Right renal cortex interstitium (tissue), 3 donors: ENCODE measurements around the gene MNT. TPM values are rescaled to one million over a fixed set of nuclear protein-coding genes. Genes with fewer than 3 reads are reported as not detected.
"Not testable (repeated sequence)": the region's sequence is repeated elsewhere in the genome, so short reads cannot be mapped to it uniquely, and the experiment has no call there.

Source experiments
- DNase-seq, 3 donors: peaks; one replicate each; pipeline ENCODE4 v3.0.0-alpha.2; 2013; ENCODE audit warnings: low read depth in 3 of 3, low spot score in 2 of 3
- polyA plus RNA-seq, 3 donors: library from polyadenylated mRNA; unstranded; fragments of 120-200 nt; gene quantifications; one replicate each; pipeline ENCODE4 v1.2.1, GENCODE V29; 2013; ENCODE audit not compliant: insufficient read length in 3 of 3

Gene MNT, protein sequence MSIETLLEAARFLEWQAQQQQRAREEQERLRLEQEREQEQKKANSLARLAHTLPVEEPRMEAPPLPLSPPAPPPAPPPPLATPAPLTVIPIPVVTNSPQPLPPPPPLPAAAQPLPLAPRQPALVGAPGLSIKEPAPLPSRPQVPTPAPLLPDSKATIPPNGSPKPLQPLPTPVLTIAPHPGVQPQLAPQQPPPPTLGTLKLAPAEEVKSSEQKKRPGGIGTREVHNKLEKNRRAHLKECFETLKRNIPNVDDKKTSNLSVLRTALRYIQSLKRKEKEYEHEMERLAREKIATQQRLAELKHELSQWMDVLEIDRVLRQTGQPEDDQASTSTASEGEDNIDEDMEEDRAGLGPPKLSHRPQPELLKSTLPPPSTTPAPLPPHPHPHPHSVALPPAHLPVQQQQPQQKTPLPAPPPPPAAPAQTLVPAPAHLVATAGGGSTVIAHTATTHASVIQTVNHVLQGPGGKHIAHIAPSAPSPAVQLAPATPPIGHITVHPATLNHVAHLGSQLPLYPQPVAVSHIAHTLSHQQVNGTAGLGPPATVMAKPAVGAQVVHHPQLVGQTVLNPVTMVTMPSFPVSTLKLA
- polyA plus RNA-seq, result 10 to 100 TPM; 10.5 to 12.1 (median 10.6) TPM

DNA sequence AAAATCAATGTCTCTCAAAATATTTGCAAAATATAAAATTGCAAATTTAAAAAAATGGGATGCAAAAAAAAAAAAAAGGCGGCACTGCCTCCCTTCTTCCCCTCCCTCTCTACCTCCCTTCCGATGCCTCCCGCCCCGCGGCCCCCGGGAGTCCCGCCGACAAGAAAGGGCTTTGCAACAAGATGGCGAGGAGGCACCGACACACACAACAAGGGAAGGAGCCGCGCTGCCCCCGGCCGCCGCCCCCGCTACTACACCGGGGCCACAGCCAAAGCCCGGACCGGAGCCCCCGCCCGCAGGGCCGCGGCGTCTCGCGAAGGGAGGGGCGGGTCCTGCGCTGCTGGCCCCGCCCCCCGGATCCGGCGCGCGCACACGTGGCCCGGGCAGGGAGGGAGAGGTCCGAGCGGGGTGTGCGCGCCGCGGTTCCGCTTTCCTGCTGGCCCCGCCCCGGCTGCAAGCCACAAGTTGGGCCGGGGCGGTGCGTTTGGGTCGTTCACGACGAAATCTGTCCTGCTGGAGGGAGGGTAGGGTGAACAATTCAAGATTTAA lies at the start of gene MNT:
Gene MNT (minus strand): TSS at position 184 of the 549 bp plus-strand sequence. CDS start 348 bp downstream, outside the sequence.
- DNase-seq, result peak in 2 of 3 donors; percentile 87 to 88

DNA sequence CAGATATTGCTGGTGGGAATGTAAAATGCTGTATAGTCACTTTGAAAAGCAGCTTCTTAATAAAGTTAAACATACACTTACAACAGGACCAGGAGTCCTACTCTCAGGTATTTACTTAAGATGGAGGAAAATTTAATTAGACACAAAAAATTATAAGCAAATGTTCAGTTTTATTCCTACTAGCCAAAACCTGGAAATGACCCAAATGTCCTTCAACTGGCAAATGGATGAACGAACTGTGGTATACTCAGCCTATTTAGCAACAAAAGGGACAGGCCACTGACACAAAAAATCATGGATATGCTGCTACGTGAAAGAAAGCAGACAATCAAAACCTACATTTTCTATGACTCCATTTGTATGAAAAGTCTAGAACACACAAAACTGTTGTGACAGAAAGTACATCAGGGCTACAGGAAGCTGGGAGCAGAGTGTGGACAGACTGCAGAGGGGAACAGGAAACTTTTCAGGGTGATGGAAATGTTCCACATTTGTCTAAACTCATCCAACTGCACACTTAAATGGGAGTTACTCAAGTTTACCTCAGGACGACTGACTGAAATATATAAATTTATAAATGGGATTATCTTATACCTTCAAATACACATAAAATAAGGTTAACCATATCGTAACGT lies 49.3 kb upstream of the MNT start:
- DNase-seq, result no peak

DNA sequence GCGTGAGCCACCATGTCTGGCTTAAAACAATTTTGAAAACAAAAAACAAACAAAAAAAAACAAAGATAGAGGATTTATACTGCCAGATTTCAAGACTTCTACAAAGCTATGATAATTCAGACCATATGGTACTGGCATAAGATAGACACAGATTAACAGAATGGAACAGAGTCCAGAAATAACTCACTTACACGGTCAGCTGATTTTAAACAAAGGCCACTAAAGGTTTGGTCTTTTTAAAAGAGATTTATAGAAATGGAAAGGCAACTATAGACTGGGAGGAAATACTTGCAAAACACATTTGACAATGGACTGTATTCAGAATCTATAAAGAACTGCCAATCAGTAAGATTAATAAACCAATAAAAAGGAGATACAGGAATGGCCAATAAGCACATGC lies 48.6 kb upstream of the MNT start:
- DNase-seq, result no peak

DNA sequence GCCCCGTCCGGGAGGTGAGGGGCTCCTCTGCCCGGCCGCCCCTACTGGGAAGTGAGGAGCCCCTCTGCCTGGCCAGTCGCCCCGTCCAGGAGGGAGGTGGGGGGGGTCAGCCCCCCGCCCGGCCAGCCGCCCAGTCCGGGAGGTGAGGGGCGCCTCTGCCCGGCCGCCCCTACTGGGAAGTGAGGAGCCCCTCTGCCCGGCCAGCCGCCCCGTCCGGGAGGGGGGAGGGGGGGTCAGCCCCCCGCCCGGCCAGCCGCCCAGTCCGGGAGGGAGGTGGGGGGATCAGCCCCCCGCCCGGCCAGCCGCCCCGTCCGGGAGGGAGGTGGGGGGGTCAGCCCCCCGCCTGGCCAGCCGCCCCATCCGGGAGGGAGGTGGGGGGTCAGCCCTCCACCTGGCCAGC lies 46.6 kb upstream of the MNT start:
- DNase-seq, result not testable (repeated sequence)

DNA sequence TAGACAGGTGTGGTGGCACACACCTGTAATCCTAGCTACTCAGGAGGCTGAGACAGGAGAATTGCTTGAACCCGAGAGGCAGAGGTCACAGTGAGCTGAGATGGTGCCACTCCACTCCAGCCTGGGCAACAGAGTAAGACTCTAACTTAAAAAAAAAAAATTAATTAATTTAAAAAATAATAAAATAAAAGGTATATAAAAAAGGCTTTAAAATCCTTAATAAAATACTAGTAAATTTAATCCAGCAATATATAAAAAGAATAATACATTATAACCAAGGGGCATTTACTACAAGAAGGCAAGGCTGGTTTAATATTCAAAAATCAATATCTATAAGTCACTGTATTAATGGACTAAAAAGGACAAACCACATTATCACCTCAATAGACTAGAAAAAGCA lies 44.8 kb upstream of the MNT start:
- DNase-seq, result no peak

DNA sequence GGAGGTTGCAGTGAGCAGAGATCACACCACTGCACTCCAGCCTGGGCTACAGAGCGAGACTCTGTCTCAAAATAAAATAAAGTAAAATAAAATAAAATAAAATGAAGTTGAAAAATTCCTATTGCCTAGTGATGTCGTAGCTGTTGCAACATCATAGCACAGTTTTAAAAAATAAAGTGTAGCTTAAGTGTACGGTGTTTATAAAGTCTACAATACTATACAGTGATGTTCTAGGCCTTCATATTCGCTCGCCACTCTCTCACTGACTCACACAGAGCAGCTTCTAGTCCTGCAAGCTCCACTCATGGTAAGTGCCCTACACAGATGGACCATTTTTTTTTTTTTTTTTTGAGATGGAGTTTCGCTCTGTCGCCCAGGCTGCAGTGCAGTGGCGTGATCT lies 43.5 kb upstream of the MNT start:
- no peak for DNase-seq

DNA sequence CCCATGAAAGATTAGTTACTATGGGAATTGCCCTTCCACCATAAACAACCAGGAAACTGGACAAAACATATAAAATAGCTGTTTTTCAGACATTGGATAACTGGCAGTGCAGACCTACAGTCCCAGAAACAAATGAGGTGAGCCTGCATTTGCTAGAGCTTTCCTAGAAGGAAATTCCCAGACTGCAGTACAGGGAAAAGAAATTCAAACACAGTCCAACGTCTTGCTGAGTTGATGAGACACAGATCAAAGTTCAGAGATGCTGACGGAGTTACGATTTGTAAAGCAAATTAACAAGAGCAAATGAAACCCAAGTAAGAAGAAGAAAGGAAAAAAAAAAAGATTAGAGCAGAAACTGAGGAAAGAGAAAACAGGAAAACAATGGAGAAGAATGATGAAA lies 41.3 kb upstream of the MNT start:
- no peak for DNase-seq

DNA sequence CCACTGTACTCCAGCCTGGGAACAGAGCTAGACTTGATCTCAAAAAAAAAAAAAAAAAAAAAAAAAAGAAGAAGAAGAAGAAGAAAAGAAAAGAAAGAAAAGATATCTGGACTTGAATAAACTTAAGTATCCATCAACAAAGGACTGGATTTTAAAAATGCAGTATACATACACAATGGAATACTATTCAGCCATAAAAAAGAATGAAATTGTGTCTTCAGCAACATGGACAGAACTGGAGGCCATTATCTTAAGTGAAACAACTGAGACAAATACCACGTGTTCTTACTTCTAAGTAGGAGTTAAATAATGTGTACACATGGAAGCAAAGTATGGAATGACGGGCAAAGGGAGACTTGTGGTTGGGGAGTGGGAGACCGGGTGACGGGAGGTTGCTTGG lies 40.1 kb upstream of the MNT start:
- DNase-seq, result no peak

DNA sequence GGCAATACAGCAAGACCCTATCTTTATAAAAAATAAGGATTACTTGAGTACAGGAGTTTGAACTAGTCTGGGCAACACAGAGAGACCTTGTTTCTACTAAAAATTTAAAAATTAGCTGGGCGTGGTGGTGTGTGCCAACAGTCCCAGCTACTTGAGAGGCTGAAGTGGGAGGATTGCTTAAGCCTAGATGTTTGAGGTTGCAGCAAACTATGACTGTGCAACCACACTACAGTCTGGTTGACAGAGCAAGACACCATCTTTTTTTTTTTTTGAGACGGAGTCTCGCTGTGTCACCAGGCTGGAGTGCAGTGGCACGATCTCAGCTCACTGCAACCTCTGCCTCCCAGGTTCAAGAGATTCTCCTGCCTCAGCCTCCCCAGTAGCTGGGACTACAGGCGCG lies 39.1 kb upstream of the MNT start:
- DNase-seq, result not testable (repeated sequence)

DNA sequence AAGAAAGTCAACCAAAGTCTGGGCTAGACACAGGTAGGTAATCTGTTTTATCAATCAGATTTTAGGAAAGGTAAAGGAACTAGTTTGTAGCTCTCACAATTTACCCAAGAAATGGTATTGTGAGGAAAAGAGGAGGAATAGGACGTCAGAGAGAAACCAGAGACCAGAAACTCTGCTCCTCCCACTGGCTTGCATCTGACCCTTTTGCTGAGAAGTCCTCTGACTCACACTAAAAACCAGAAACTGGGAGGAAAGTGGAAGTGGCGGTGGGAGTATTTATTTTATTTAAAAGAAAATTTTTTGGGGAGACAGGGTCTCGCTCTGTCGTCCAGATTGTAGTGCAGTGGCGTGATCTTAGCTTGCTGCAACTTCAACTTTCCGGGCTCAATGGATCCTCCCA lies 38.0 kb upstream of the MNT start:
- no peak for DNase-seq

DNA sequence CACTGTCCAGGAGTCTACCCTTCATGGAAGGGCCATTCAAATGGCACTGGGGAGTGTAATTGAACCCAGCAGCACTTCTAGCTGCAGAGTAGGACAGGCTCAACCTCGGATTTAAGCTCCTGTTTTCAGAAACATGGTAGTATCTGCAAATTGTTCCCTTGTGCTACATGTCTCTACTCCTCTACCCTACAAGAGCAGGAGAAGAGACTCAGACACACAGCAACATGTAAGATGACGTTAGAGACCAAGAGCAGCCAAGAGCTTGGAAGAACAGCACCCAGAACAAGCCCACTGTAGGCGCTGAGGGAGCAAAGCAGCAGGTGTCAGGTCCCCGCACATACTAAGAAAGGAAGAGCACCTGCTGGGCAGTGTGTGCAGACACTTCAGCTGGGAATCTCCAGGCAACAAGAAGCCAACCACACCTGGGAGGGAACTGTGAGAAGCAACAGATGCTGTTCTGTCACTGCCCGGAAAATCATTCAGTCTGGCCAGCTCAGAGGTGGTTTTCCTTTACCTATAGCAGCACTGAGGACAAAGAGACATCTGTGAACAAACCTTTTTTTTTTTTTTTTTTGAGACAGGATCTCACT lies 35.6 kb upstream of the MNT start:
- no peak for DNase-seq

DNA sequence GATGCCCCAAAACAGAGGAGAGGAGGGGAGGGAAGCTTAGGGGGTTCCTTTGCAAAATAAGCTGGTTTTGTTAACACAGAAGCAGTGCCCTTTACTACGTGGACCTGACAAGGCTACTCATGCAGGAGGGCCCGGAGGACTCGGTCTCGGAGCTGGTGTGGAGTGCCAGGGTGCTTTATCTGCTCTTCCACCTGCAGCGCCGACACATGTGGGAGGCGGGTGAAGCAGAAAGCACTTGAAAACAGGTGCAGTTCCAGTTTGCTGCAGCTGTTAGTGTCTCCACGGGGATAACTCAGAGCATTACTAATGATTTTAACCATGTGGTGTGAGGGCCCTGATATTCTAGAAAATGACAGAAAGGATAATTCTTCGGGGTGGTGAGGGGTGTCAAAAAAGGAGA lies 35.0 kb upstream of the MNT start:
- DNase-seq, result no peak

DNA sequence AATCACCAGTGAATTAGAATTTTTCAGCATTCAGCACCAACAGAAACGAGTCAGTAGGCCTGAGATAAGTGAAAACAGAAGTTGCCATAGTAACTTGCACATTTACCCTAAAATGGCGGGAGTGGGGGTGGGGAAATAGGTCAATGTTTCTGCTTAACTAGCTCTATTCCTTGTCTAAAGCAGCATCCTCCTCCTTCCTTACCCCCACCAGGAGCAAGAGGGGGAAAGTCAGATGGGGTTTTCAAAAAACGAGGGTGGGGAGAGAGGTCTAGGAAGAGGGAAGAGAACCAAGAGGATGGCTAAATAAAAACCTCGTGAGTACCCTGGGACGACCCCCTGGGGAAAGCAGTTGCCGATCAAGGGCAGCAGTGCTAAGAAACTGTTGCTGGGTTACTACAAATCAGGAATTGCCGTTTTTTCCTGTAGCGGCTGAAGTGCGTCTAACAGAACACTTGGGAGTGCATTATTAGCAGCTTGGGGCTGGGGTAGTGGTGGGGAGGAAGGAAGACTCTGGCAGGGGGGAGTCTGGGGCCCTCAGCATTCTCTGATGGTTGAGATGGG lies 34.4 kb upstream of the MNT start:
- no peak for DNase-seq

DNA sequence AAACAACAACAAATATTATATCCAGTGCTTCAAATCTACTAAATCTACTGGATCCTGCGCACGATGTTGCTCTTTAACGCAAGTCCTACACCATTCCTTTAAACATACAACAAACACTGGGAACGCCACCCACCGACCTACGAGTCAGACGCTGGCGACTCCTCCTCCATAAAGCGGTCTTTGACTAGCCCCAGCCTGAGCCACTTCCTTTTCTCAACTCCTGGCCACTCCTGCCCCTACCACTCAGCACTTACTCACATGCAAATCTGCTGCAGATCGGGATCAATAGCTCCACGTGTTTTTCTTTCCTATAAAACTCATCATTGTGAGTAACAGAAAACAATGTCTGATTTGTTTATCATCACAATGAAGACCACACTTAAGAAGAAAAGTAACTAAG lies 32.8 kb upstream of the MNT start:
- no peak for DNase-seq

DNA sequence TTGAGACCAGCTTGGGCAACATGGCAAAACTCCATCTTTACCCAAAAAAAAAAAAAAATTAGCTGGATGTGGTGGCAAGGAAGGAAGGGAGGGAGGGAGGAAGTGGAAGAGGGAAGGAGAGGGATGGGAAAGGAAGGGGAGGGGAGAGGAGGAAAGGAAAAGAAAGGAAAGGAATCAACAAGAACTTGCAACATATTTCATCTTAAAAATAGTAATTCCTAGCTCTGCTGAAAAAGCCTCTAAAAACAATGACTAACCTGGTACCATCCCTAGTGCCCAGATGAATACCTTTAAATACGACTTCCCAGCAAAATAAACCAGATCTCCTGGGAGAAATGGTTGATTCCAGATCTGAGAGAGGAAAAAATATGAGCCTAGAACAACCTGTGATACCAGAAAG lies 27.1 kb upstream of the MNT start:
- no peak for DNase-seq

DNA sequence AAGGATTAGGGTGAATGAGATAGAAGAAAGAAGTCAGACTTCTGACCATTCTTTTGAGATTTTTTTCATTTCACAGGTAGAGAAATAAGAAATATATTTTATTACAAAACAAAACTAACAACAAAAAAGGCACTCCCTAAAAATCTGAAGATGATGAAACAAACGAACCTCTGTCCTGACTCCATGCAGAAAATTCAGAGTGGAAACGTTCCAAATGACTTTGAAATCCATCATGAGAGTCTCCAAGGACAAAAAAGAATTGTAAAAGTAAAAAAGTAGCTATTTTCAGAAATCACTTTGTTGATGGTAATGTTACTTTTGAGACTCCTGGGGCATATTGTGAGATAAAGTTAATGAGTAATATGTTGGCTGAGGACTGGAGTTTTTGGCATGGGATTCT lies 26.4 kb upstream of the MNT start:
- no peak for DNase-seq

DNA sequence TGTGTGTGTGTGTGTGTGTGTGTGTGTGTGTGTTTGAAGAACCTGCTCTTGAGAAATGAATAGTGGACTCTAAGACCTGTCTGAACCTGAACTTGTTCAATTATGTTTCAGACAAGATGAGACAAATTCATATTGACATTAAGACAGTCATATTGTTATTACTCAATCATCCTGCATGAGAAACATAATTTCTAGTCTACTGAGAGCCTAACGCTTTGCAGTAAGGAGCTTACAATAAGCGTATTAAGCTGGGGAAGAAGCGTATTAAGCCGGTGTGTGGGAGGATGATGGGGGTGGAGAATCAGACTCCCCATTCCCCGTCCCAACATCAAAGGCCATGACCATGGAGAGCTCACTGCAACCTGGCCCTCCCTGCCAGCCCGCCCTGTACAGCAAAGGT lies 22.4 kb upstream of the MNT start:
- no peak for DNase-seq

DNA sequence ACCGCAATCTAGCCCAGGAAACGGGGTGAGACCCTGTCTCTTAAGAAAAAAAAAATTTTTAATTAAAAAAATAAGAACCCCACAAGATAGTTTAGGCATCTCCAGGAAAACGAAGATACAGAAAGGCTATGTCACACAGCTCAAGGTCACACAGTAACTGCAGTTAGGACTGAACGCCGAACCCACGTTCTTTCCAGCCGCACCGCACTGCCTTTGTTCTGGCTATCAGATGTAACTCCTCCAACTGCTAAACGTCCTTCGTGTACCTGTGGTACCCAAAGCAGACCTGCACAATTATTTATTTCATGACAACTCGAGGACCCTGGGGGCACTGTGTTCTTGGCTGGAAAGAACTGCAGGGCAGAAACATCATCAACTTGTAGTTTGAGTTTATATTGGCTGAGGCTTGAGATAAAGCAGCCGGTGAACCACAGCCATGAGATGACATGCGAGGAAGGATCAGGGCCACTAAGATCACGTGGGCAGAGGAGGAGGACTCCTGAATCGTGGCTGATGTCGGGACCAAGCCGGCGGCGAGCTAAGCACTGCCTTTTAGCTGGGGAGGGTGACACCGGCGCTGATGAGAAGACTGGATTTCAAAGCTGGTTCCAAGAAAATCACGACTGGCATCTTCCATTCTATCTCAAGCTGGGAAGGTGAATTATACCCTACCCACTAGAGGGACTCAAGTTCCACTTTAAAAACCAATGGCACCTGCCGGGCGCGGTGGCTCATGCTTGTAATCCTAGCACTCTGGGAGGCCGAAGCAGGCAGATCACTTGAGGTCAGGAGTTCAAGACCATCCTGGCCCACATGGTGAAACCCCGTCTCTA lies 20.7 kb upstream of the MNT start:
- no peak for DNase-seq

DNA sequence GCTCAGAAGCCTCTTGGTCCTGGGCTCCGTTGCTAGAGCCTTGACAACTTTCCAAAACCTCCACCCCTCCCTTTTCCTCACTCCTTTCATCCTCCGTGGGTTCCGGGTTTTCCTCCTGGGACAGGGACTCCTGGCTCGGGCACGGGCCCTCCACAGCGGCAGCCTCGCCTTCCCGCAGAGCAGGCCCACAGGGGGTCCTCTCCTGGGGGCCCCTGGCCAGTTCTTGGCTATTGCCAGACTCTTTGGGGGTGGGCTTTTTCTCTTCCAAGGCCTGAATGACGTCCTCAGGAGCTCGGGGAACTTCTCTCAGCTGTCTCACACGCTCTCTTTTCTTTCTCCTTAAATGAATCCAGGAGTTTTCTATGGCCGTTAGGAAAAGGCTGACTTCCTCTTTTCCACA lies 19.3 kb upstream of the MNT start:
- no peak for DNase-seq

DNA sequence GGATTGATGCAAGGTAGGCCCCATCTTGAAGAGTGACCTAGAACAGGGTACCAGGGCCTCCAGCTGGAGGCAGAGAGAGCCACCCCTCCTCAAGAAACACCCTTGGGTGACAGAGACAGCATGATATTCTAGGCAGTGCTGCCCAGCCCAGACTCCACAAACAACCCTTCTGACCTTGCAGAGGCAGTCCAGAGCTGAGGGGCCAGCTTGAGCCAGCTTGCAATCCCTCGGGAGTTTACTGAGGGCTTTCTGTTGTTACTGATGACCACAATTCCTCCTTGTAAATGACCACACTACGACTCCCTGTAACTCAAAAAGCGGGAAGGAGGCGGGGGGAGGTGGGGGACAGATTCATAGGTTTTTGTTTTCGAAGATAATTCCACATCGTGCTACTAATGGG lies 18.6 kb upstream of the MNT start:
- DNase-seq, result no peak
